ENCODE measurements around the gene SPATA13. TPM values are rescaled to one million over a fixed set of nuclear protein-coding genes. Genes with fewer than 3 reads are reported as not detected.

SPATA13 gene
- total RNA-seq, 2 donors from 2014 or later = 19.4 to 24.8 TPM

GRCh38 chr13:24129914-24130774 lies 30.4 kb upstream of the SPATA13 start:
- TF ChIP-seq, protein P1, sequence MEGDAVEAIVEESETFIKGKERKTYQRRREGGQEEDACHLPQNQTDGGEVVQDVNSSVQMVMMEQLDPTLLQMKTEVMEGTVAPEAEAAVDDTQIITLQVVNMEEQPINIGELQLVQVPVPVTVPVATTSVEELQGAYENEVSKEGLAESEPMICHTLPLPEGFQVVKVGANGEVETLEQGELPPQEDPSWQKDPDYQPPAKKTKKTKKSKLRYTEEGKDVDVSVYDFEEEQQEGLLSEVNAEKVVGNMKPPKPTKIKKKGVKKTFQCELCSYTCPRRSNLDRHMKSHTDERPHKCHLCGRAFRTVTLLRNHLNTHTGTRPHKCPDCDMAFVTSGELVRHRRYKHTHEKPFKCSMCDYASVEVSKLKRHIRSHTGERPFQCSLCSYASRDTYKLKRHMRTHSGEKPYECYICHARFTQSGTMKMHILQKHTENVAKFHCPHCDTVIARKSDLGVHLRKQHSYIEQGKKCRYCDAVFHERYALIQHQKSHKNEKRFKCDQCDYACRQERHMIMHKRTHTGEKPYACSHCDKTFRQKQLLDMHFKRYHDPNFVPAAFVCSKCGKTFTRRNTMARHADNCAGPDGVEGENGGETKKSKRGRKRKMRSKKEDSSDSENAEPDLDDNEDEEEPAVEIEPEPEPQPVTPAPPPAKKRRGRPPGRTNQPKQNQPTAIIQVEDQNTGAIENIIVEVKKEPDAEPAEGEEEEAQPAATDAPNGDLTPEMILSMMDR (conservative IDR thresholded peaks at IDR 0.05) = no peak
- no peaks in the 10 kb centered on the region for H3K27me3 Mint-ChIP-seq (ENCODE audit: insufficient read depth)
- peaks cover 14% of the 10 kb centered on the region for H3K4me1 Mint-ChIP-seq
- H3K4me1 ChIP-seq (ENCODE audit: control insufficient read depth, insufficient read depth, low read length) = peaks cover 9% of the 10 kb centered on the region
- H3K27me3 ChIP-seq (ENCODE audit: control insufficient read depth, insufficient read depth, low read length, poor library complexity, severe bottlenecking) = no peaks in the 10 kb centered on the region
- H3K36me3 ChIP-seq (ENCODE audit: control insufficient read depth, insufficient read depth, low read length) = no peaks in the 10 kb centered on the region
- DNase-seq = no peak
- H3K27ac Mint-ChIP-seq = no peak overlapping the region
- no peak overlapping the region for H3K4me3 Mint-ChIP-seq
- peaks cover 12% of the 10 kb centered on the region for H3K9me3 Mint-ChIP-seq
- H3K9ac ChIP-seq (ENCODE audit: extremely low read depth, low read length, poor library complexity, severe bottlenecking) = no peak overlapping the region
- peaks cover 11% of the 10 kb centered on the region for H3K9me3 ChIP-seq (ENCODE audit: control insufficient read depth, low read length)
- H3K27ac ChIP-seq (ENCODE audit: low read depth, low read length) = peak overlapping the region; percentile 41
- H3K4me3 ChIP-seq (ENCODE audit: low read length) = no peak overlapping the region
- peaks cover 3% of the 10 kb centered on the region for H3K36me3 Mint-ChIP-seq (ENCODE audit: low read depth)
- WGBS, 2 experiments (ENCODE audit: insufficient coverage in 1 of 2, insufficient read length in 1 of 2) = 77 to 86% methylated on average over 9 to 12 of the region's 12 CpGs

- Histone ChIP-seq H3K4me3 (ENCODE audit: low read length) (no peak overlapping the region), H3K4me1 (ENCODE audit: control insufficient read depth, insufficient read depth, low read length) (peaks cover 5% of the 10 kb centered on the region), H3K27ac (ENCODE audit: low read depth, low read length) (no peak overlapping the region), H3K9ac (ENCODE audit: extremely low read depth, low read length, poor library complexity, severe bottlenecking) (no peak overlapping the region), H3K36me3 (ENCODE audit: control insufficient read depth, insufficient read depth, low read length) (no peaks in the 10 kb centered on the region), H3K9me3 (ENCODE audit: control insufficient read depth, low read length) (peaks cover 11% of the 10 kb centered on the region), H3K27me3 (ENCODE audit: control insufficient read depth, insufficient read depth, low read length, poor library complexity, severe bottlenecking) (no peaks in the 10 kb centered on the region)
- Mint-ChIP-seq H3K36me3 (ENCODE audit: low read depth) (peaks cover 3% of the 10 kb centered on the region), H3K27ac (no peak overlapping the region), H3K4me3 (no peak overlapping the region), H3K27me3 (ENCODE audit: insufficient read depth) (no peaks in the 10 kb centered on the region), H3K4me1 (peaks cover 13% of the 10 kb centered on the region), H3K9me3 (peaks cover 12% of the 10 kb centered on the region)
- TF ChIP-seq, protein P1 (conservative IDR thresholded peaks at IDR 0.05) = no peak
- WGBS, 2 experiments (ENCODE audit: insufficient coverage in 1 of 2, insufficient read length in 1 of 2) = 81 to 100% methylated on average over 1 of the region's 1 CpG
- no peak for DNase-seq
Observed at GRCh38 chr13:24131749-24132148, 28.8 kb upstream of the SPATA13 start.

DNA sequence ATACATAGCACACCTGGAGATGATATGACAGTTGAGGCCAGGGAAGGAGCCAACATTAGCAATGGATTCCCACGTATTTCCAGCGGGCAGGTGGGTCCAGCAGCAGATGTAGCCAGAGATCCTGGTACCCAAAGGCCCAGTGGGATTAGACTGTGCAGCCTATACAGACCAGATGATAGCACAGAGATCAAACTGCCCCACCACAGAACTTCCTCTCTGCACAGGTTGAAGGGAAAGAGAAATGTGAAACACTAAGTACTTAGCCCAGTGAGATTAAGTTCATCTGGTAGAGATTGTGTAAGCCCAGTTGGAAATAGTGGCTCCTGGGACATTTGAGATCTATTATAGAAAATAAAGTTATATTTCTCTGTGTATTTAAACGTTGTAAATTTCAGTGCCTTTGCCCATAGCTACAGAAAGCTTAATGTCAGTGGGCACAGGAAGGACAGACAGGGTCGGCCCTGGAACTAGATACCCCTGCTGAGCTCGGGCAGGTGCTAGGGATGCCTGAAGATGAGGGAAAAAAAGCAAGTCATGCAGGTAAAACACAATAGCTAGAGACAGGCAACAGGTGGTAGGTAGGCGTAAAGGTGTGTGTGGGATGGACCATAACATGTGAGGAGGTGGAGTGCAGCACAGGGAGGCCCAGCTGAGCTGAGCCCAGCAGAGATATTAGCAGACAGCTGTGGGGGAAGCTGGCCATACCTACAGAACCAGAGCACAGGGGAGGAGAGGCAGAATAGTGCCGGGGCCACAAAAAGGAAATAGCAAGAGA lies 27.3 kb upstream of the SPATA13 start:
- Mint-ChIP-seq H3K9me3 (peaks cover 12% of the 10 kb centered on the region), H3K27ac (no peak overlapping the region), H3K4me3 (no peak overlapping the region), H3K36me3 (ENCODE audit: low read depth) (peaks cover 3% of the 10 kb centered on the region), H3K4me1 (peaks cover 4% of the 10 kb centered on the region), H3K27me3 (ENCODE audit: insufficient read depth) (no peaks in the 10 kb centered on the region)
- peaks cover 11% of the 10 kb centered on the region for H3K9me3 ChIP-seq (ENCODE audit: control insufficient read depth, low read length)
- H3K27me3 ChIP-seq (ENCODE audit: control insufficient read depth, insufficient read depth, low read length, poor library complexity, severe bottlenecking) = no peaks in the 10 kb centered on the region
- H3K4me1 ChIP-seq (ENCODE audit: control insufficient read depth, insufficient read depth, low read length) = no peaks in the 10 kb centered on the region
- no peaks in the 10 kb centered on the region for H3K36me3 ChIP-seq (ENCODE audit: control insufficient read depth, insufficient read depth, low read length)
- no peak overlapping the region for H3K4me3 ChIP-seq (ENCODE audit: low read length)
- TF ChIP-seq, protein P1 (conservative IDR thresholded peaks at IDR 0.05) = no peak
- 89 to 93% methylated on average over 7 of the region's 7 CpGs for WGBS, 2 experiments (ENCODE audit: insufficient coverage in 1 of 2, insufficient read length in 1 of 2)
- no peak overlapping the region for H3K27ac ChIP-seq (ENCODE audit: low read depth, low read length)
- H3K9ac ChIP-seq (ENCODE audit: extremely low read depth, low read length, poor library complexity, severe bottlenecking) = no peak overlapping the region
- DNase-seq = no peak

Measured in endodermal cell (in vitro differentiated cells).